ENCODE data around the gene ARMC3. TPM values are rescaled to one million over a fixed set of nuclear protein-coding genes. Genes with fewer than 3 reads are reported as not detected.
"Not testable (repeated sequence)": the region's sequence is repeated elsewhere in the genome, so short reads cannot be mapped to it uniquely, and the experiment has no call there.

The ARMC3 gene
- total and polyA plus RNA-seq, 9 of the 15 experiments (the other 6 are each of a cell fraction or from before 2014, with no cell fraction given) = 0.33 to 1.1 (median 0.62) TPM

DNA sequence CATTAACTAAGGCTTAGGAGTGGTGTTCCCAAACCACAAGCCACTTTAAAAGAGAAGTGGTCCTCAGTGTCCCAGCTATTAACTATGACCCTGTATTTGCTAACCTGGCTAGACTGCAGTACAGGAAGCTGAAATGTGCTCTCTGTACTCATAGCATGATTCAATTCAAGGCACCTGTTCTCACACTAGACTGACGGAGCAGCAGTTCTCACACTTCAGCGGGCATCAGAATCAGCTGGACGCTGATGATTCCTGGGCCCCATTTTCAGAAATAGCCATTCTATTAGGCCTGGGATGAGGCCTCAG is 143.0 kb downstream of the ARMC3 start (continued):
- TF ChIP-seq, protein P1, sequence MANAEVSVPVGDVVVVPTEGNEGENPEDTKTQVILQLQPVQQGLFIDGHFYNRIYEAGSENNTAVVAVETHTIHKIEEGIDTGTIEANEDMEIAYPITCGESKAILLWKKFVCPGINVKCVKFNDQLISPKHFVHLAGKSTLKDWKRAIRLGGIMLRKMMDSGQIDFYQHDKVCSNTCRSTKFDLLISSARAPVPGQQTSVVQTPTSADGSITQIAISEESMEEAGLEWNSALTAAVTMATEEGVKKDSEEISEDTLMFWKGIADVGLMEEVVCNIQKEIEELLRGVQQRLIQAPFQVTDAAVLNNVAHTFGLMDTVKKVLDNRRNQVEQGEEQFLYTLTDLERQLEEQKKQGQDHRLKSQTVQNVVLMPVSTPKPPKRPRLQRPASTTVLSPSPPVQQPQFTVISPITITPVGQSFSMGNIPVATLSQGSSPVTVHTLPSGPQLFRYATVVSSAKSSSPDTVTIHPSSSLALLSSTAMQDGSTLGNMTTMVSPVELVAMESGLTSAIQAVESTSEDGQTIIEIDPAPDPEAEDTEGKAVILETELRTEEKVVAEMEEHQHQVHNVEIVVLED (CRISPR knock-in tag; IDR thresholded peaks at IDR 0.05) = no peak
- no peak for TF ChIP-seq FOXA1 (IDR thresholded peaks at IDR 0.05; ENCODE audit: borderline replicate concordance)
- TF ChIP-seq ZC3H8 (IDR thresholded peaks at IDR 0.05) = no peak
- no peak for TF ChIP-seq NFE2L1 (tag; IDR thresholded peaks at IDR 0.05; ENCODE audit: borderline replicate concordance, low read depth)
- no peak for TF ChIP-seq ZNF408 (CRISPR knock-in tag; IDR thresholded peaks at IDR 0.05; ENCODE audit: low read depth)
- no peak for TF ChIP-seq ZNF274 (IDR thresholded peaks at IDR 0.05; ENCODE audit: borderline replicate concordance, low read depth, low read length)
- TF ChIP-seq MAFF (IDR thresholded peaks at IDR 0.05; ENCODE audit: low read length) = no peak
- TF ChIP-seq, protein P2, sequence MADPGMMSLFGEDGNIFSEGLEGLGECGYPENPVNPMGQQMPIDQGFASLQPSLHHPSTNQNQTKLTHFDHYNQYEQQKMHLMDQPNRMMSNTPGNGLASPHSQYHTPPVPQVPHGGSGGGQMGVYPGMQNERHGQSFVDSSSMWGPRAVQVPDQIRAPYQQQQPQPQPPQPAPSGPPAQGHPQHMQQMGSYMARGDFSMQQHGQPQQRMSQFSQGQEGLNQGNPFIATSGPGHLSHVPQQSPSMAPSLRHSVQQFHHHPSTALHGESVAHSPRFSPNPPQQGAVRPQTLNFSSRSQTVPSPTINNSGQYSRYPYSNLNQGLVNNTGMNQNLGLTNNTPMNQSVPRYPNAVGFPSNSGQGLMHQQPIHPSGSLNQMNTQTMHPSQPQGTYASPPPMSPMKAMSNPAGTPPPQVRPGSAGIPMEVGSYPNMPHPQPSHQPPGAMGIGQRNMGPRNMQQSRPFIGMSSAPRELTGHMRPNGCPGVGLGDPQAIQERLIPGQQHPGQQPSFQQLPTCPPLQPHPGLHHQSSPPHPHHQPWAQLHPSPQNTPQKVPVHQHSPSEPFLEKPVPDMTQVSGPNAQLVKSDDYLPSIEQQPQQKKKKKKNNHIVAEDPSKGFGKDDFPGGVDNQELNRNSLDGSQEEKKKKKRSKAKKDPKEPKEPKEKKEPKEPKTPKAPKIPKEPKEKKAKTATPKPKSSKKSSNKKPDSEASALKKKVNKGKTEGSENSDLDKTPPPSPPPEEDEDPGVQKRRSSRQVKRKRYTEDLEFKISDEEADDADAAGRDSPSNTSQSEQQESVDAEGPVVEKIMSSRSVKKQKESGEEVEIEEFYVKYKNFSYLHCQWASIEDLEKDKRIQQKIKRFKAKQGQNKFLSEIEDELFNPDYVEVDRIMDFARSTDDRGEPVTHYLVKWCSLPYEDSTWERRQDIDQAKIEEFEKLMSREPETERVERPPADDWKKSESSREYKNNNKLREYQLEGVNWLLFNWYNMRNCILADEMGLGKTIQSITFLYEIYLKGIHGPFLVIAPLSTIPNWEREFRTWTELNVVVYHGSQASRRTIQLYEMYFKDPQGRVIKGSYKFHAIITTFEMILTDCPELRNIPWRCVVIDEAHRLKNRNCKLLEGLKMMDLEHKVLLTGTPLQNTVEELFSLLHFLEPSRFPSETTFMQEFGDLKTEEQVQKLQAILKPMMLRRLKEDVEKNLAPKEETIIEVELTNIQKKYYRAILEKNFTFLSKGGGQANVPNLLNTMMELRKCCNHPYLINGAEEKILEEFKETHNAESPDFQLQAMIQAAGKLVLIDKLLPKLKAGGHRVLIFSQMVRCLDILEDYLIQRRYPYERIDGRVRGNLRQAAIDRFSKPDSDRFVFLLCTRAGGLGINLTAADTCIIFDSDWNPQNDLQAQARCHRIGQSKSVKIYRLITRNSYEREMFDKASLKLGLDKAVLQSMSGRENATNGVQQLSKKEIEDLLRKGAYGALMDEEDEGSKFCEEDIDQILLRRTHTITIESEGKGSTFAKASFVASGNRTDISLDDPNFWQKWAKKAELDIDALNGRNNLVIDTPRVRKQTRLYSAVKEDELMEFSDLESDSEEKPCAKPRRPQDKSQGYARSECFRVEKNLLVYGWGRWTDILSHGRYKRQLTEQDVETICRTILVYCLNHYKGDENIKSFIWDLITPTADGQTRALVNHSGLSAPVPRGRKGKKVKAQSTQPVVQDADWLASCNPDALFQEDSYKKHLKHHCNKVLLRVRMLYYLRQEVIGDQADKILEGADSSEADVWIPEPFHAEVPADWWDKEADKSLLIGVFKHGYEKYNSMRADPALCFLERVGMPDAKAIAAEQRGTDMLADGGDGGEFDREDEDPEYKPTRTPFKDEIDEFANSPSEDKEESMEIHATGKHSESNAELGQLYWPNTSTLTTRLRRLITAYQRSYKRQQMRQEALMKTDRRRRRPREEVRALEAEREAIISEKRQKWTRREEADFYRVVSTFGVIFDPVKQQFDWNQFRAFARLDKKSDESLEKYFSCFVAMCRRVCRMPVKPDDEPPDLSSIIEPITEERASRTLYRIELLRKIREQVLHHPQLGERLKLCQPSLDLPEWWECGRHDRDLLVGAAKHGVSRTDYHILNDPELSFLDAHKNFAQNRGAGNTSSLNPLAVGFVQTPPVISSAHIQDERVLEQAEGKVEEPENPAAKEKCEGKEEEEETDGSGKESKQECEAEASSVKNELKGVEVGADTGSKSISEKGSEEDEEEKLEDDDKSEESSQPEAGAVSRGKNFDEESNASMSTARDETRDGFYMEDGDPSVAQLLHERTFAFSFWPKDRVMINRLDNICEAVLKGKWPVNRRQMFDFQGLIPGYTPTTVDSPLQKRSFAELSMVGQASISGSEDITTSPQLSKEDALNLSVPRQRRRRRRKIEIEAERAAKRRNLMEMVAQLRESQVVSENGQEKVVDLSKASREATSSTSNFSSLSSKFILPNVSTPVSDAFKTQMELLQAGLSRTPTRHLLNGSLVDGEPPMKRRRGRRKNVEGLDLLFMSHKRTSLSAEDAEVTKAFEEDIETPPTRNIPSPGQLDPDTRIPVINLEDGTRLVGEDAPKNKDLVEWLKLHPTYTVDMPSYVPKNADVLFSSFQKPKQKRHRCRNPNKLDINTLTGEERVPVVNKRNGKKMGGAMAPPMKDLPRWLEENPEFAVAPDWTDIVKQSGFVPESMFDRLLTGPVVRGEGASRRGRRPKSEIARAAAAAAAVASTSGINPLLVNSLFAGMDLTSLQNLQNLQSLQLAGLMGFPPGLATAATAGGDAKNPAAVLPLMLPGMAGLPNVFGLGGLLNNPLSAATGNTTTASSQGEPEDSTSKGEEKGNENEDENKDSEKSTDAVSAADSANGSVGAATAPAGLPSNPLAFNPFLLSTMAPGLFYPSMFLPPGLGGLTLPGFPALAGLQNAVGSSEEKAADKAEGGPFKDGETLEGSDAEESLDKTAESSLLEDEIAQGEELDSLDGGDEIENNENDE (IDR thresholded peaks at IDR 0.05; ENCODE audit: low read depth, low read length) = no peak
- TF ChIP-seq NR1H2 (CRISPR knock-in tag; IDR thresholded peaks at IDR 0.05) = no peak

DNA sequence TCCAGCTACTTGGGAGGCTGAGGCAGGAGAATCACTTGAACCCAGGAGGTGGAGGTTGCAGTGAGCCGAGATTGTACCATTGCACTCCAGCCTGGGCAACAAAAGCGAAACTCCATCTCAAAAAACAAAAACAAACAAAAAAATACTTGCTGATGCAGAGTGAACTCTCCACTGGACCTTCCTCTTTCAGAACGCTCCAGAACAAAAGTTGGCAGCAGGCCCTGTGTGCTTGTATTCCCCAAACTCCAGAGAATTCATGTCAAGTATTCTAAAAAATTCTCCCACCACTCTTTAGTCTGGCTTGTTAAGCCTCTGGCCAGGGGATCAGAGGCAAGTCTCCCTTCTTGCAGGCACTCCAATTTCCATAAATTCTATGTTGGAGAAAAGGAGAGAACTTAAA is 144.7 kb downstream of the ARMC3 start:
- POLR2A ChIA-PET = interaction anchor here (0.6 kb wide), 2 partner anchors 17 to 548 kb away, joined by 3 read pairs; no protein-coding TSS in a partner anchor
- ATAC-seq; H3K27ac ChIP-seq (ENCODE audit: extremely low read depth, low read depth, low read length); H3K9me3 ChIP-seq (replicated peaks; ENCODE audit: control insufficient read depth, insufficient read depth, low read depth, low read length); H3K4me1 ChIP-seq (replicated peaks in 1 of 2; ENCODE audit: control insufficient read depth in 2 of 2, insufficient read depth in 2 of 2, low read length in 2 of 2); CTCF ChIA-PET (ENCODE audit: low intra/inter-chr PET ratio); BruUV-seq (replicated peaks); DNase-seq (ENCODE audit: extremely low read depth in 1 of 4, low spot score in 3 of 4); H4K20me1 ChIP-seq (replicated peaks; ENCODE audit: control insufficient read depth, insufficient read depth, low read length); H2AFZ ChIP-seq (ENCODE audit: low read depth, low read length); in situ Hi-C loops (cut with MboI); H3K9me1 ChIP-seq (ENCODE audit: control insufficient read depth, insufficient read depth, low read length); intact Hi-C loops (cut with micrococcal nuclease); H3K4me2 ChIP-seq (ENCODE audit: insufficient read depth, low read length); H3K9ac ChIP-seq (ENCODE audit: insufficient read depth in 1 of 2, low read depth in 2 of 2, low read length in 2 of 2); H3K36me3 ChIP-seq (ENCODE audit: control insufficient read depth, insufficient read depth, low read length); H3K27me3 ChIP-seq (ENCODE audit: control insufficient read depth in 2 of 2, insufficient read depth in 2 of 2, low read length in 2 of 2); H3K4me3 ChIP-seq; H3K79me2 ChIP-seq (ENCODE audit: control insufficient read depth, insufficient read depth, low read length); FAIRE-seq: not testable (repeated sequence)
- WGBS (ENCODE audit: insufficient coverage, low coverage, missing lambda C conversion rate) = 58% methylated on average over 2 of the region's 3 CpGs

Measured in K562 (cell line).